ENCODE results near the gene NFAM1.

DNA sequence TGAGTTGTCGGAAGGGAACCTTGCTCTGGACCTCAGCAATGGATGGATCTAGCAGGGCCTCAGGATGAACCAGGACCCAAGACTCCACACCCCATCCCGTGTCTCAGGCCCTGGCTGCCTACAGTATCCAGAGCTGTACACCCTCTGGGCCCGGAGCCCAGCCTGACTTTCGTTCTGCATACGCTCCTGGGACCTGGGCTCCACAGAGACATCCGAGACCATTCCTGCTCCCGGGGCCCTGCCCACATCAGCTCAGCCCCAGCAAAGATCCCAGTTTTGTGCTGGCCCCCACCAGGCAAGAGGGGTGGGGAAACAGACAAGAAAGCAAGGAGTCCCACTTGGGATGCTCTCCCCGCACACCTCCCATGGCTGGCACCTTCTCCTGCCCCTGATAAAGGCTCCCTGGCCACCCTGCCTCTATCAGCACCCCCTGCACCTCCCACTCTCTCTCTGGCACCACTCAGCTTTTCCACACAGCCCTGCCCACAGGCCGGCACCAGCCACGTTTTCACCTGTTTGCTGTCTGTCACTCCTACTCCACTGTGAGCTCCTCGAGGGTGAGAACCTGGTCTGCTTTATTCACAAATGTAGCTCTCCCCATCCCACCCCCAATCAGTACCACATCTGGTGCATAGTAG lies 97.2 kb downstream of the NFAM1 start:
- TF ChIP-seq EZH2 (IDR thresholded peaks at IDR 0.05; ENCODE audit: borderline replicate concordance): no peak
- TF ChIP-seq, protein P1, sequence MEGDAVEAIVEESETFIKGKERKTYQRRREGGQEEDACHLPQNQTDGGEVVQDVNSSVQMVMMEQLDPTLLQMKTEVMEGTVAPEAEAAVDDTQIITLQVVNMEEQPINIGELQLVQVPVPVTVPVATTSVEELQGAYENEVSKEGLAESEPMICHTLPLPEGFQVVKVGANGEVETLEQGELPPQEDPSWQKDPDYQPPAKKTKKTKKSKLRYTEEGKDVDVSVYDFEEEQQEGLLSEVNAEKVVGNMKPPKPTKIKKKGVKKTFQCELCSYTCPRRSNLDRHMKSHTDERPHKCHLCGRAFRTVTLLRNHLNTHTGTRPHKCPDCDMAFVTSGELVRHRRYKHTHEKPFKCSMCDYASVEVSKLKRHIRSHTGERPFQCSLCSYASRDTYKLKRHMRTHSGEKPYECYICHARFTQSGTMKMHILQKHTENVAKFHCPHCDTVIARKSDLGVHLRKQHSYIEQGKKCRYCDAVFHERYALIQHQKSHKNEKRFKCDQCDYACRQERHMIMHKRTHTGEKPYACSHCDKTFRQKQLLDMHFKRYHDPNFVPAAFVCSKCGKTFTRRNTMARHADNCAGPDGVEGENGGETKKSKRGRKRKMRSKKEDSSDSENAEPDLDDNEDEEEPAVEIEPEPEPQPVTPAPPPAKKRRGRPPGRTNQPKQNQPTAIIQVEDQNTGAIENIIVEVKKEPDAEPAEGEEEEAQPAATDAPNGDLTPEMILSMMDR (IDR thresholded peaks at IDR 0.05; ENCODE audit: poor library complexity): no peak
